ENCODE results near the gene RALB.

The RALB gene

GRCh38 chr2:120208381-120209353 is 44.0 kb upstream of the RALB start:
- no peak overlapping the region for H3K4me3 ChIP-seq (ENCODE audit: low read depth, low read length)
- TF ChIP-seq, protein P1, sequence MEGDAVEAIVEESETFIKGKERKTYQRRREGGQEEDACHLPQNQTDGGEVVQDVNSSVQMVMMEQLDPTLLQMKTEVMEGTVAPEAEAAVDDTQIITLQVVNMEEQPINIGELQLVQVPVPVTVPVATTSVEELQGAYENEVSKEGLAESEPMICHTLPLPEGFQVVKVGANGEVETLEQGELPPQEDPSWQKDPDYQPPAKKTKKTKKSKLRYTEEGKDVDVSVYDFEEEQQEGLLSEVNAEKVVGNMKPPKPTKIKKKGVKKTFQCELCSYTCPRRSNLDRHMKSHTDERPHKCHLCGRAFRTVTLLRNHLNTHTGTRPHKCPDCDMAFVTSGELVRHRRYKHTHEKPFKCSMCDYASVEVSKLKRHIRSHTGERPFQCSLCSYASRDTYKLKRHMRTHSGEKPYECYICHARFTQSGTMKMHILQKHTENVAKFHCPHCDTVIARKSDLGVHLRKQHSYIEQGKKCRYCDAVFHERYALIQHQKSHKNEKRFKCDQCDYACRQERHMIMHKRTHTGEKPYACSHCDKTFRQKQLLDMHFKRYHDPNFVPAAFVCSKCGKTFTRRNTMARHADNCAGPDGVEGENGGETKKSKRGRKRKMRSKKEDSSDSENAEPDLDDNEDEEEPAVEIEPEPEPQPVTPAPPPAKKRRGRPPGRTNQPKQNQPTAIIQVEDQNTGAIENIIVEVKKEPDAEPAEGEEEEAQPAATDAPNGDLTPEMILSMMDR (IDR thresholded peaks at IDR 0.05; ENCODE audit: low read depth, low read length, missing control alignments): no peak
- DNase-seq (ENCODE audit: low read depth): no peak

- DNase-seq (ENCODE audit: low read depth): no peak
- TF ChIP-seq, protein P1 (IDR thresholded peaks at IDR 0.05; ENCODE audit: low read depth, low read length, missing control alignments): no peak
- H3K4me3 ChIP-seq (ENCODE audit: low read depth, low read length): no peak overlapping the region
These were observed 43.0 kb upstream of the RALB start for GRCh38 chr2:120209427-120210269.

DNA sequence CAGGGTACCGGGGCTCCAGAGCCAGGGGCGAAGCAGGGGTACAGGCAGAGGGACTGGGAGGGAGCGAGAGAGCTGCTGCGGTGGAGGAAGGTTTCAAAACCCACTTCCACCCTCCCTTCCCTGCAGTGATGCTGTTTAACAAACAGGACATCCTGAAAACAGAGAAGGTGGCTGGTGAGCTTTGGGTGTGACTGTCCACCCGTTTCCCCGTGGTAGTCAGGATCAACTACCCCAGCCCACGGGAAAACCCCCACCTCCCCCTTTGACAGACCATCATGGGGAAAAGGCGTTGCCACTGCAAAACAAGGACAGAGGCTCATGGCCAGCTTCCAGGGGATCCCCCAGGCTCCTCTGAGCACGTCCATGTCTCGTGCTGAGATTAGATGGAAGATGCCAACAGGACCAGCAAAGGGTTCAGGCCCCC is 42.4 kb upstream of the RALB start:
- TF ChIP-seq, protein P1 (IDR thresholded peaks at IDR 0.05; ENCODE audit: low read depth, low read length, missing control alignments): no peak
- no peak overlapping the region for H3K4me3 ChIP-seq (ENCODE audit: low read depth, low read length)
- no peak for DNase-seq (ENCODE audit: low read depth)

- TF ChIP-seq, protein P1 (IDR thresholded peaks at IDR 0.05; ENCODE audit: low read depth, low read length, missing control alignments): no peak
- H3K4me3 ChIP-seq (ENCODE audit: low read depth, low read length): no peak overlapping the region
- DNase-seq (ENCODE audit: low read depth): no peak
These were observed 34.5 kb upstream of the RALB start for GRCh38 chr2:120218181-120218580.

GRCh38 chr2:120219291-120219690 is 33.4 kb upstream of the RALB start:
- no peak overlapping the region for H3K4me3 ChIP-seq (ENCODE audit: low read depth, low read length)
- no peak for DNase-seq (ENCODE audit: low read depth)
- TF ChIP-seq, protein P1 (IDR thresholded peaks at IDR 0.05; ENCODE audit: low read depth, low read length, missing control alignments): no peak

DNA sequence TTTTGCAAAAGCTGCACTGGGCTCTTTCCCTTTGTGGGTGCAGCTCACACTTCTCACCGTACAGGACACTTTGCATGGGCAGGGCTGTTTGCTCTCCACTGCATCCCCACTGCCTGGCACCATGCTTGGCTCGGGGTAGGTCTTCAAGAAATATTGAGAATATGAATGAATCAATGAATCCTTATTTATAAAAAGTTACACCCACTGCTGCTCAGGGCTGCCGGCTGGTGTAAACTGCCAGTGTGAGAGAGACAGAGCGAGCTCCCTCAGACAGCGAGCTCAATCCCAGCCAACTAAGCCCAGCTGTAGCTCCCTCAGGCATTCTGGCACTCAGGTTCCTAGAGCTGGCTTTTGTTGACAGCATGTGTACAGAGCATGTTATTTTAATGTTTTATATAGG is 32.9 kb upstream of the RALB start:
- no peak overlapping the region for H3K4me3 ChIP-seq (ENCODE audit: low read depth, low read length)
- TF ChIP-seq, protein P1 (IDR thresholded peaks at IDR 0.05; ENCODE audit: low read depth, low read length, missing control alignments): no peak
- no peak for DNase-seq (ENCODE audit: low read depth)

Measured in GM12864 (cell line).